H1 (cell line): ENCODE data around the gene AP2A2. TPM values are rescaled to one million over a fixed set of nuclear protein-coding genes. Genes with fewer than 3 reads are reported as not detected.

Source experiments
- BCL11A ChIP-seq, 2 experiments: IDR thresholded peaks; one replicate each; pipeline ENCODE4 v1.6.1; 2011; ENCODE audit warnings: low read depth in 2 of 2, low read length in 2 of 2, mild to moderate bottlenecking in 2 of 2
- CHD7 ChIP-seq: fragments of 300-600 bp; sonication (generic); IDR thresholded peaks from 2 replicates; pipeline ENCODE4 v1.7.1; 2012; ENCODE audit warnings: low read length, moderate library complexity, mild to moderate bottlenecking, inconsistent platforms; ENCODE audit not compliant: insufficient replicate concordance
- MAX ChIP-seq: IDR thresholded peaks from 2 replicates; pipeline ENCODE4 v1.6.1; 2012; ENCODE audit warnings: inconsistent platforms
- RAD21 ChIP-seq, 2 experiments: IDR thresholded peaks in 1 of 2; conservative IDR thresholded peaks in 1 of 2; 2 replicates each; pipeline ENCODE4 v1.6.1; 2011; ENCODE audit warnings: low read depth in 2 of 2, low read length in 2 of 2, improper control_type of control experiment in 1 of 2, inconsistent platforms in 1 of 2, mild to moderate bottlenecking in 1 of 2, moderate library complexity in 1 of 2
- SIN3A ChIP-seq, 2 experiments: IDR thresholded peaks in 1 of 2; conservative IDR thresholded peaks in 1 of 2; 2 replicates each; pipeline ENCODE4 v1.6.1; 2011 to 2012; ENCODE audit warnings: low read length in 2 of 2, improper control_type of control experiment in 1 of 2, low read depth in 1 of 2, mild to moderate bottlenecking in 1 of 2
- SIRT6 ChIP-seq: IDR thresholded peaks from one replicate; pipeline ENCODE4 v1.7.1; 2012; ENCODE audit warnings: low read length, inconsistent platforms
- polyA plus RNA-seq, 7 experiments: library from polyadenylated mRNA; depleted of rRNA in 3 of 7; stranded (reverse) in 5 of 7; unstranded in 2 of 7; fragments of >200 nt in 5 of 7; fragments of 200-250 nt in 2 of 7; gene quantifications; 1 replicate in 5 of 7; 2 replicates in 1 of 7; 4 replicates in 1 of 7; pipeline versions ENCODE4 v1.2.1 to v1.2.3, GENCODE V29; 2011 to 2013; ENCODE audit warnings: missing spikeins in 2 of 7, mixed read lengths in 2 of 7
- total RNA-seq: library from RNA; stranded (reverse); fragmentation: NEBNext Ultra II Directional; extraction: Animal tissue kit (Norgen Biotek cat#: 25700); gene quantifications from 2 replicates; pipeline ENCODE4 v1.2.1, GENCODE V29; 2021

Gene AP2A2
- total and polyA plus RNA-seq, 2 of the 8 experiments (the other 6 are each of a cell fraction or from before 2014, with no cell fraction given): 50.0 to 65.0 TPM

GRCh38 chr11:1047595-1048156 lies 122.0 kb downstream of the AP2A2 start (continued):
- TF ChIP-seq CHD7: no peak
- no peak for TF ChIP-seq RAD21 (IDR thresholded peaks at IDR 0.05 in 1 of 2, conservative IDR thresholded peaks at IDR 0.05 in 1 of 2; ENCODE audit: low read depth in 2 of 2, low read length in 2 of 2)
- TF ChIP-seq MAX: no peak
- TF ChIP-seq SIRT6: no peak
- TF ChIP-seq SIN3A (conservative IDR thresholded peaks at IDR 0.05 in 1 of 2, IDR thresholded peaks at IDR 0.05 in 1 of 2; ENCODE audit: low read depth in 1 of 2, low read length in 2 of 2): no peak
- no peak for TF ChIP-seq BCL11A (IDR thresholded peaks at IDR 0.05; ENCODE audit: low read depth in 2 of 2, low read length in 2 of 2)
